Left renal cortex interstitium (tissue), 4 donors: ENCODE data around the gene SLC17A9. TPM values are rescaled to one million over a fixed set of nuclear protein-coding genes. Genes with fewer than 3 reads are reported as not detected.

Experiments
- DNase-seq, 4 donors: peaks; one replicate each; pipeline ENCODE4 v3.0.0-alpha.2; 2013; ENCODE audit warnings: low read depth in 4 of 4, low spot score in 2 of 4, missing footprints in 1 of 4
- polyA plus RNA-seq, 4 donors: library from polyadenylated mRNA; unstranded; fragments of 120-200 nt; gene quantifications; one replicate each; pipeline ENCODE4 v1.2.1, GENCODE V29; 2013; ENCODE audit not compliant: insufficient read length in 4 of 4

The SLC17A9 gene
- polyA plus RNA-seq, 4 donors, result 1.4 to 2.7 (median 1.9) TPM

DNA sequence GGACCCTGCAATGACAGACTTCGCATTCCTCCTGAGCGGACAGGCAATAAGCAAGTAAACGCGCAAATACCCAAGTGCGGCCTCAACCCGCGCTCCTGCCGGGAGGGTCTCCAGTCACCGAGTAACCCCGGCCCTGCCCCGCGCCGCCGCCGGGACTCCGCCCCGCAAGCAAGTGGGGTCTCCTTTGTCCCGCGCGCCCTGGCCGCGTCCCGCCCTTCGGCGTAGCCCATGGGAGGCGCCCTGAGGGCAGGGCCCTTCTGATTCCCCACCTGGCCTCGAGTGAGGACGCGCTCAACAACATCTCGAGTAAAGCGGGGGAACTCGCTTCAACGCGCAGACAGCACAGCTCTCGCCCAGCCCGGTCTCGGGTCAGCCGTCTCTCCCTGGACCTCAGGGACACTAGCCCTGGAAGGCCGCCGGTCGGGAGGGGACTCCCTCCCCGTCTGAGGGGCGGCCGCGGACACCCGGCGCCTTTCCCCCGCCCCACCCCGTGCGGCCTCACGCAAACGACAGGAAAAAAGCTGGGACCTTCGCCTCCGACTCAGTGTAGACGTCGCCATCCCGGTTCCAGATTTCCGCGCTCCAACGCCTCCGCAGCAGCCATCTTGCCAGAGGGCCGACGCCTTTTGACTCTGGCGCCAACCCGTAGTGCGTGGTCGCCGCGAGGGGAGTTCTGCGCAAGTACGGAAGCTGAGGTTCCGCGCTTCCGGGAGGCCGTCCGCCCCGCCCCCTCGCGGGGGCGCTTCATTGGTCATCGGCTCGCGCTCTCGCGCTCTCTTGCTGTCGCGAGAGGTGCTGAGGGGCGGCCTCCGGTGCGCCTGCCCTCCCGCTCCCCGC, 15.0 kb upstream of the SLC17A9 start:
- peak; percentile 81 to 97 (median 94) for DNase-seq

GRCh38 chr20:62938105-62938888, 14.2 kb upstream of the SLC17A9 start, which contains the start of gene GID8:
Gene GID8, plus strand, starts transcription at chr20:62938147. Its CDS starts 3,356 bp downstream, at chr20:62941503.
- DNase-seq, result no peak

GRCh38 chr20:62940875-62941274, 11.6 kb upstream of the SLC17A9 start:
- DNase-seq, result no peak

DNA sequence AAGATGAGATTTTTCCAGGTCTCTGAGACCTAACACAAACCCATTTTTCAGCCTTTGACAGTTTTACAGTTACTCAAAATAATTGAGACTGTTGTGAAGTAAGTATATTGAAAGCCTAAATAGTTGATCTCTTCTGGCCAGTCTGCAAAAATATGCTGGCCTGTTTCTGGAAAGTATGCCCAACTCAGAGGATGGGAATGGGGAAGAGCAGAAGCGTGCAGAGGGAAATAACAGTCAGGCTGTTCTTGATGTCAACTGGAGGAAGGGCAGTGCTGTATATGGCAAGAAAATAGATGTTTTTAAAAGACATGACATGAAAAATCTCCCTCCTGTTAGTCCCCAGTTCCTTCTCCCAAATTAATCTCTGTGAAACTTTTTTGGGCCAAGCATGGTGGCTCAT, 10.7 kb upstream of the SLC17A9 start:
- no peak for DNase-seq

GRCh38 chr20:62942456-62942855, 10.1 kb upstream of the SLC17A9 start:
- DNase-seq, result no peak

GRCh38 chr20:62943396-62943795, 9.1 kb upstream of the SLC17A9 start:
- no peak for DNase-seq

GRCh38 chr20:62944184-62944583, 8.3 kb upstream of the SLC17A9 start:
- DNase-seq, result no peak

DNA sequence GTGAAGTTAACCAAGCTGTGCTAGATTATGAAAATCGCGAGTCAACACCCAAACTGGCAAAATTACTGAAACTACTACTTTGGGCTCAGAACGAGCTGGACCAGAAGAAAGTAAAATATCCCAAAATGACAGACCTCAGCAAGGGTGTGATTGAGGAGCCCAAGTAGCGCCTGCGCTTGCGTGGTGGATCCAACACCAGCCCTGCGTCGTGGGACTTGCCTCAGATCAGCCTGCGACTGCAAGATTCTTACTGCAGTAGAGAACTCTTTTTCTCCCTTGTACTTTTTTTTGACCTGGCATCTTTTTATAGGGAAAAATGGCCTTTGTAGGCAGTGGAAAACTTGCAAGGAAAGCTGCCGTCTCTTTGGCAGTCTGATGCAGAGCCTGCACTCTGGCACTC, 7.8 kb upstream of the SLC17A9 start:
- DNase-seq, result no peak

- no peak for DNase-seq
Measured at GRCh38 chr20:62945771-62946339, 6.7 kb upstream of the SLC17A9 start.

GRCh38 chr20:62946918-62947317, 5.6 kb upstream of the SLC17A9 start:
- DNase-seq, result no peak

DNA sequence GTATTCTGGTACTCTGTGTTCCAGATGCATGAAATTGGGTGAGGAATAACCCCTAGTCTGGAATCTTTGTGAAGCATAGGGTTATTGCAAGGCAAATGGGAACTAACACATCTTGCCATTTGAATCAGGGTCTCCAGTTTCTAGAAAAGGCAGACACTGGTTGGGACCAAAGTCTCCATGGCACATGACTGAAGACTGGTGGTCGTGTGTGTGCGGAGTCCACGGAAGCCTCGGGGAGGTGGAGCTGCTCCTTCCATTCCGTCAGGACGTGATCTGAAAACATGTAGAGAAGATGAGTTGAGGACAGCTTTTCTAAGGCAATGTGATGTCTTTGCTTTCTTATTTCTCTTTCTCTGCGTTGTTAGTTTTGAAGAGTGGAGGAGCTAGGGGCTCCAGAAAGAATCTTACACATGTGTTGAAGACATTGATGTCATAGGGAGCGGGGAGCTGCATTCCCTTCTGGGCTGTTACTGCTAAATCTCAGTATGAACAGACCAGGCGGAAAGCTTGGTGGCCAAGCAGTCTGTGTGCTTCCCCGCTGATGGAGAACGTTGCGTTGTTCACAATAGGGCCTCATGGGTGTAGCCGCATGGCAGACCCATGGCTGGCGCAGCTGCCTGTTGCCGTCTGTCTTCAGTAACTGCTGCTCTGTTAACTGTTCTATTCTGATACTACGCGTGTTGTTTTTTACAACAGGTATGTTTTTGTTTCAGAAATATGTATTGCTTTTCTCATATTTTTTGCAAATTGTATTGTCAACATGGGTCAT, 4.8 kb upstream of the SLC17A9 start:
- no peak for DNase-seq

DNA sequence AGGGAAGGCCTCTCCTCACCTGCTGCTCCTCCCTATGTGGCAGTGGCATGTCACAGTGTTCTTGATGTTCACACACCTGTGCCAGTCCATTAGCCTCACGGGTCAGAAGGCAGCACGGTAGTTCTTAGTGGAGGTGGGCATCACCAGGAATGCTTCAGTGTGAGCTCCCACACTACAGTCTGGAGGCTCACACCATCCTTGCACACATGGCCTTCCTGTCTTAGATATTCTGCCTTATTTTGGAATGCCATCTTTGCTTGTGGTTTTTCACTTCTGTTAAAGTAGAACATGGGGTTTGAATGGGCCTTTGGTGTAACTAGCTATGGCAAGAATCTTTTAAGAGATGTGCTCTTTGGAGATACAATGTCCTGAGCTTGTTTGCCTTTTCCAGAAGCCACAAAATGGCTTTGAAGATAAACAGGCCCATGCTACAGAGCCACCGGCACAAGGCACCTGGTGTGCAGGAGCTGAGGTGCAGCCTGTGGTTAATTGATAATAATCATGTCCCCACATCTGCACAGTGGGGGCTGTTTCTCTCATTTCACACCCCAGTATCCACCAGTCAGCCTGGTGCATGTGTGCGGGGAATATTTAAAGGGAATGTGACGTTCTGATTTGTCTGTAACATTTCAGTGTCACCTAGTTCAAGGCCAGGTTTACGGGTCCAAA, 3.2 kb upstream of the SLC17A9 start:
- no peak for DNase-seq

GRCh38 chr20:62949962-62950361, 2.5 kb upstream of the SLC17A9 start:
- no peak for DNase-seq

DNA sequence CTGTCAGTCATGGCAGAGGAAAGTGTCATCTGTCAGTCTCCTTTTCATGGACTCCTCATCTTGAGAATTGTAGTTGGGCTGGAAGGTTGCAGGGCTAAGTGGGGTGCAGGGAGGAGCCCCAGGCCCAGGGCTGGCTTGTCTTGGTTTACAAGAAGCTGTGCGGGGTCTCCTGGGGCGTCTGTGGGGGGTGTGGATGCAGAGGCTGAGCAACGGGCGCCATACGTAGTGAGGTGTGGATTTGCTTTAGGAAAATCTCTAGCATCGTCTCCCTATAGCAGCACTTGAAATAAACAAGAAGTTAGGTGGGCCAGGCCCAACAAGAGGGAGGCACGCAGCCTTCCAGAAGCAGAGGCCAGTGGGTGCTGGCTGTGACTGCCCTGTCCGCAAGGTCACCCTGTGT, 1.8 kb upstream of the SLC17A9 start:
- no peak for DNase-seq

DNA sequence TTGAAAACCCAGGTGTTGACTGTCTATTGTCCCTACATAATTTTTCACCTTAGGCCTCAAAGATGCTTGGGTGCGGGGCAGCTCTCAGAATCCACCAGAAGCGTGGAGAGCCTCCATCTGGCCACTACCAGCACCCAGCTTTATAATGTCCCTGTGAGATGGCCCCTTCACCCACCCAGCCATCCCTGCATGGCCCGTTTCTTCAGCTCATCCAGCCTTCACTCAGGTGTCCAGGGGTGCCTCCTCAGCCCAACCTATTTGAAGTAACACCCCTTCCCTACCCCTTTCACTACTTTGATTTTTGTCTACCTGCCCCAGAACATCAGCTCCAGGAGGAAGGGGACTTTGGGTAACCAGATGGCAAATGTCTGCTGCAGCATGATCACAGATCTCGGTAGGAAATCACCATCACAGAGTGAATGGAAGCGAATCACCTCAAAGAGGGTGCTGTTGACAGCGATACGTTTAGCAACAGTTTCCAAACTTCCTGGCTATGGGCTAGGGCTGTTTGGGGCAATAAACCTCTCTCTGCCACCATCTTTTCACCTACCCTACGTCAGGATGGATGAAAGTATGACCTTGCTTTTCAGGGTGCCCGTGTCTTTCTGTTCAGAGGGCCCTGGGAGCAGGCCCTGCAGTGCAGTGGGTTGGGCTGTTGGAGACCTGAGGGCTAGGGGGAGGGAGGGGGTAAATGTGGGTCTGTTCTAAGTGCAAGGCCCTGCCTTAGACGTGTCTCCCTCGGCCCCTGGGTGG, 1.2 kb upstream of the SLC17A9 start:
- DNase-seq, result no peak

DNA sequence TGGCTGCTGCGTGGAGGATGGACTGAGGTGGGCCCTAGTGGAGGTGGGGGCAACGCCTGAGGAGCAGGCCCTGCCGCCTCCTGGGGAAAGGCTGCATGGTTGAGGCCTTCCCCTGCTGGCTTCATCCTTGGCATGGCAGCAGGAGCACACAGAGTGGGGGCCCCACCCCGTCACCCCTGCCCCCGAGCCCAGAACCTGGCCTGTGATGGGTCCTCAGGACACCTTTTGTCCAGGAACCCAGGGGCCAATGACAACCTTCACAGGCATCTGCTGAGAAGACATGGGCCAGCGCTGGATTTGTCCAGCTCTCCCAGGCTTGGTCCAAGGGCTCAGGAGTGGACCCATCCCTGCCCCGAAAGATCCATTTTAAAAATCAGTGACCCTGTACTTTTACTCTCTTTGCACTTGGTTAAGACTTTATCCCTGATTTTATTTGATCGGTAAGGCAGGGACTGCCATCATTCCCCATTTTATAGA, 575 bp upstream of the SLC17A9 start:
- no peak for DNase-seq

GRCh38 chr20:62952968-62953838, 694 bp downstream of the SLC17A9 start:
- no peak for DNase-seq
